MCF 10A (cell line): Measurements from ENCODE around the gene C5orf47. TPM values are rescaled to one million over a fixed set of nuclear protein-coding genes. Genes with fewer than 3 reads are reported as not detected.

Source experiments
- BruUV-seq: library from RNA; stranded (reverse); fragments of 400-500 nt; replicated peaks from 2 replicates; lab custom pipeline; 2021; lab: Mats Ljungman, UMichigan
- CTCF ChIA-PET: fragments of 300-600 bp; sonication (Branson Sonifier 250); formaldehyde crosslinking; extraction: SDS; loops from one replicate; lab custom pipeline; 2021; ENCODE audit warnings: antibody characterized with exemption, inconsistent platforms; lab: Yijun Ruan, JAX
- POLR2A ChIA-PET: fragments of 300-600, 350-650 bp; sonication (Branson Sonifier 250); formaldehyde crosslinking; extraction: SDS; loops from one replicate; lab custom pipeline; 2020; ENCODE audit warnings: antibody characterized with exemption, inconsistent platforms; lab: Yijun Ruan, JAX
- DNase-seq: peaks from one replicate; pipeline ENCODE4 v3.0.0-alpha.2; 2018; ENCODE audit not compliant: unreplicated experiment
- H3K27ac Mint-ChIP-seq: one replicate; pipeline ENCODE4 v1.8.0; 2022; ENCODE audit warnings: mild to moderate bottlenecking, low read depth, mixed read lengths; ENCODE audit not compliant: unreplicated experiment
- H3K27me3 Mint-ChIP-seq: one replicate; pipeline ENCODE4 v1.8.0; 2022; ENCODE audit warnings: mixed read lengths; ENCODE audit not compliant: insufficient read depth, unreplicated experiment
- H3K36me3 Mint-ChIP-seq: one replicate; pipeline ENCODE4 v1.8.0; 2022; ENCODE audit warnings: mild to moderate bottlenecking, moderate library complexity, mixed read lengths; ENCODE audit not compliant: insufficient read depth, unreplicated experiment
- H3K4me1 Mint-ChIP-seq: one replicate; pipeline ENCODE4 v1.8.0; 2022; ENCODE audit warnings: mixed read lengths; ENCODE audit not compliant: insufficient read depth, unreplicated experiment
- H3K4me3 Mint-ChIP-seq: one replicate; pipeline ENCODE4 v1.8.0; 2022; ENCODE audit warnings: mild to moderate bottlenecking, moderate library complexity, mixed read lengths; ENCODE audit not compliant: unreplicated experiment
- H3K9me3 Mint-ChIP-seq: one replicate; pipeline ENCODE4 v1.8.0; 2022; ENCODE audit warnings: mixed read lengths; ENCODE audit not compliant: unreplicated experiment
- intact Hi-C: fragments of 100-400 bp; cut with micrococcal nuclease; formaldehyde crosslinking; loops from 2 replicates; pipeline ENCODE4 v1.14.1; 2022
- total RNA-seq: library from RNA; stranded (reverse); gene quantifications from 2 replicates; pipeline ENCODE4 v1.2.3, GENCODE V29; 2022
- TF ChIP-seq, protein P1 (sequence below): fragments of 200-600 bp; IDR thresholded peaks from one replicate; pipeline ENCODE4 v1.8.0; 2022; ENCODE audit warnings: antibody characterized with exemption, mild to moderate bottlenecking; ENCODE audit not compliant: unreplicated experiment

C5orf47 gene
- total RNA-seq, 1 experiment from 2014 or later, result not detected

DNA sequence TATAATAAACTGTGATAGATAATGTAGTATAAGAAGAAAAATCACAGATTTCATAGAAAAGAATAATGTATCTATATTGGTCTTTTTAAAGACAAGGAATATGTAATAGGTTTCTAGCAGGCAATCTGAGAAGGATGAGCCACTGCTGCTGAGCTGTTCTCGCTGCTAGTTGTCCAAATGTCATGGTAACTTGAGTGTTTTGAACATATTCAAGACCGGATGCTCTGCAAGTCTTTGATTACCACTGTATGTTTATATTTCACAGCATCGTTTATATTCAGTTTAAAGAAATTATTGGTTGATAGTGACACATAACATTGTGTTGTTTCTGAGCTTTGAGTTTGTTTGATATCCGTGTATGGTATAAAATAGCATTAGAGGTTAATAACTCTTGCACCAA lies 9.6 kb downstream of the C5orf47 start:
- Mint-ChIP-seq H3K9me3 (no peaks in the 10 kb centered on the region), H3K27ac (no peak overlapping the region), H3K4me3 (no peak overlapping the region), H3K36me3 (no peaks in the 10 kb centered on the region), H3K4me1 (peaks cover 3% of the 10 kb centered on the region), H3K27me3 (peaks cover 46% of the 10 kb centered on the region)
- BruUV-seq, result no TSS peak
- no peak for DNase-seq
- intact Hi-C loops, result no loop called here
- ChIA-PET CTCF (interaction anchor here (1.7 kb wide), 1 partner anchor 319 kb away, joined by 4 read pairs; no protein-coding TSS in a partner anchor), POLR2A (interaction anchor here (0.8 kb wide), 1 partner anchor 111 kb away, joined by 3 read pairs; the partner anchor contains the start of gene CPEB4)
- TF ChIP-seq, protein P1, sequence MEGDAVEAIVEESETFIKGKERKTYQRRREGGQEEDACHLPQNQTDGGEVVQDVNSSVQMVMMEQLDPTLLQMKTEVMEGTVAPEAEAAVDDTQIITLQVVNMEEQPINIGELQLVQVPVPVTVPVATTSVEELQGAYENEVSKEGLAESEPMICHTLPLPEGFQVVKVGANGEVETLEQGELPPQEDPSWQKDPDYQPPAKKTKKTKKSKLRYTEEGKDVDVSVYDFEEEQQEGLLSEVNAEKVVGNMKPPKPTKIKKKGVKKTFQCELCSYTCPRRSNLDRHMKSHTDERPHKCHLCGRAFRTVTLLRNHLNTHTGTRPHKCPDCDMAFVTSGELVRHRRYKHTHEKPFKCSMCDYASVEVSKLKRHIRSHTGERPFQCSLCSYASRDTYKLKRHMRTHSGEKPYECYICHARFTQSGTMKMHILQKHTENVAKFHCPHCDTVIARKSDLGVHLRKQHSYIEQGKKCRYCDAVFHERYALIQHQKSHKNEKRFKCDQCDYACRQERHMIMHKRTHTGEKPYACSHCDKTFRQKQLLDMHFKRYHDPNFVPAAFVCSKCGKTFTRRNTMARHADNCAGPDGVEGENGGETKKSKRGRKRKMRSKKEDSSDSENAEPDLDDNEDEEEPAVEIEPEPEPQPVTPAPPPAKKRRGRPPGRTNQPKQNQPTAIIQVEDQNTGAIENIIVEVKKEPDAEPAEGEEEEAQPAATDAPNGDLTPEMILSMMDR, result no peak

DNA sequence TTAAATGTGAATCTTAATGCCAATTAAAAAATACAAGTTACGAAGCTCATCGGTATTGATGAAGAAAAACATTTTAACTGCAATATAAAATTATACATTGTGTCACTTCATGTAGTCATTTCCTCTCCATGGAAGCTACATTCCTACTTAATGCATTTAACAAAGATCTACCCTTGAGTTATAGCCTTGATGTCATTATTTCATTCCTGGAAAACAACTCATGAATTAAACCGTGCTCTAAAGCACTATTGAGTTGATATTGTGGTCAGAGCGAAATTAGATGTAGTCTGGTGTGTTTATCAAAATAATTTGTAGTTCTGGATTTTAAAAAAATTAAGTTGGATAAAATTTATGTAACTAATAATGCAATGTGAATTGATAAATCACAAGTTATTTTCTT lies 11.1 kb downstream of the C5orf47 start:
- Mint-ChIP-seq H3K4me3 (no peak overlapping the region), H3K9me3 (no peaks in the 10 kb centered on the region), H3K4me1 (peaks cover 5% of the 10 kb centered on the region), H3K27ac (no peak overlapping the region), H3K27me3 (peaks cover 46% of the 10 kb centered on the region), H3K36me3 (no peaks in the 10 kb centered on the region)
- intact Hi-C loops, result no loop called here
- CTCF ChIA-PET, result interaction anchor here (0.6 to 1.0 kb wide), 2 partner anchors 310 to 317 kb away, joined by 3 read pairs; no protein-coding TSS in a partner anchor
- no TSS peak for BruUV-seq
- DNase-seq, result no peak
- POLR2A ChIA-PET, result no interaction called here
- TF ChIP-seq, protein P1, result no peak

DNA sequence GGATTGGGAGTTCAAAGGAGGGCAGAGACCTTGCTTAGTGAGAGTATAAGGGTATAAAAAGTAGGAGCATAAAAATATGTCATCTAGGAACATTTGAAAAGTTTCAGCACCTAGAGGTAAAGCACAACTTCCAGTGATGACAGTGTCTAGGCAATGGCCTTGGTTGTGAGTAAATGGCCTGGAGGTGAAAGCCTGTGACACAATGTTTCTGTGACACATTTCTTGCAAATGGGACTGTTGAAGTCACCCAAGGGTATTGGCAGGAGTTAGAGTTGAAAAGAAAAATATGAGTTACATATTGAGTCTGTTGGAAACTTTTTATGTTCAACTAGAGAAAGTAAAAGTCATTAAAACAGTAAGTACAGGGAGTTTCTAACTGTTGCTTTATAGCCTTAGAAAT lies 14.8 kb downstream of the C5orf47 start:
- TF ChIP-seq, protein P1, result no peak
- peaks cover 16% of the 10 kb centered on the region for H3K27me3 Mint-ChIP-seq
- H3K27ac Mint-ChIP-seq, result no peak overlapping the region
- ChIA-PET CTCF (no interaction called here), POLR2A (no interaction called here)
- no peaks in the 10 kb centered on the region for H3K9me3 Mint-ChIP-seq
- H3K4me3 Mint-ChIP-seq, result no peak overlapping the region
- DNase-seq, result no peak
- intact Hi-C loops, result no loop called here
- BruUV-seq, result no TSS peak
- peaks cover 5% of the 10 kb centered on the region for H3K4me1 Mint-ChIP-seq
- H3K36me3 Mint-ChIP-seq, result no peaks in the 10 kb centered on the region

DNA sequence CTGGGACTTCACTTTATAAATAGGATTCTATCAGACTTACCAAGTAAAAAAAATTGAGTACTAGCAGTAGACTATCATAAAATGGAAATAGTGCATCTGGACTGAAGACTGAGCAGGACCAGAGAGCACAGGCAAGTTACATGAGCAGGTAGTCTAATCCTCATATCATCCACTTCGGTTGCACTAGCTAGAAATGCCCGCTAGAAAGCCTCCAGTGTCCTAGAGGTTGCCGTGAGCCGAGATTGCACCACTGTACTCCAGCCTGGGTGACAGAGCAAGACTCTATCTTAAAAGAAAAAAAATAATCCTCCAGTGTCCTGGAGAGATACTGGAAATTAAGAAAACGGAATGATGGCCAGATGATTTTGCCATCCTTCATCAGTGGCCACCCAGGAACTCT lies 20.0 kb downstream of the C5orf47 start:
- TF ChIP-seq, protein P1, result no peak
- H3K4me1 Mint-ChIP-seq, result no peaks in the 10 kb centered on the region
- CTCF ChIA-PET, result interaction anchor here (0.6 kb wide), 1 partner anchor 248 kb away, joined by 3 read pairs; no protein-coding TSS in a partner anchor
- H3K9me3 Mint-ChIP-seq, result no peaks in the 10 kb centered on the region
- POLR2A ChIA-PET, result interaction anchor here (1.4 kb wide), 1 partner anchor 15 kb away, joined by 6 read pairs; no protein-coding TSS in a partner anchor
- H3K36me3 Mint-ChIP-seq, result no peaks in the 10 kb centered on the region
- H3K4me3 Mint-ChIP-seq, result no peak overlapping the region
- H3K27me3 Mint-ChIP-seq, result peaks cover 17% of the 10 kb centered on the region
- BruUV-seq, result no TSS peak
- no peak for DNase-seq
- intact Hi-C loops, result no loop called here
- no peak overlapping the region for H3K27ac Mint-ChIP-seq
